ENCODE results near the gene UNC13B. TPM values are rescaled to one million over a fixed set of nuclear protein-coding genes. Genes with fewer than 3 reads are reported as not detected.
"Not testable (repeated sequence)": the region's sequence is repeated elsewhere in the genome, so short reads cannot be mapped to it uniquely, and the experiment has no call there.

UNC13B gene
- total RNA-seq, 1 donor from 2014 or later = 26.5 TPM

- Histone ChIP-seq H3K4me3 (no peak overlapping the region), H3K27ac (no peak overlapping the region), H3K9me3 (peaks cover 0 to 2% of the 10 kb centered on the region in 2 donors), H3K27me3 (no peaks in the 10 kb centered on the region), H3K4me1 (no peaks in the 10 kb centered on the region), H3K36me3 (no peaks in the 10 kb centered on the region)
- no peak for TF ChIP-seq CTCF (IDR thresholded peaks at IDR 0.05)
- DNase-seq (ENCODE audit: low spot score in 2 of 2) = no peak
- intact Hi-C loops (cut with DNase I) = no loop called here
Measured at GRCh38 chr9:35136866-35137265, 24.9 kb upstream of the UNC13B start.

DNA sequence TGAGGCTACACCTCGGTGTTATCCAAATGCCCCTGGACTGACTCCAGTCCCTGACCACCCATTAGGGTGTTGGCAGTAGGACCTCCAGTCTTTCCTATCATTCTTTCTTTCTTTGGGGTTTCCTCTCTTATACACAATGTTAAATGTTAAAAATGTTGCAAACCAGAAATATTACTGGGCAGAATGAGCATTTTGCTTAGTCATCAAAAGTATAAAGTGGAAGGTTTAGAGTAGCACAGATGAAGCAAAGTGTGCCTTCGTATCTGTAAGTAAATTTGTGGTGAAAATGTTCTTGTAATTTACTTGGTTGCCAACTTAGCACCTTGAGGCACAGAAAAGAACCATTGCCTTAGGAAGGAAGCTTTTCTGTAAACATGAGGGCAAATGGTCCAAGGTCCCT lies 21.7 kb upstream of the UNC13B start:
- Histone ChIP-seq H3K4me3 (no peak overlapping the region), H3K36me3 (no peaks in the 10 kb centered on the region), H3K9me3 (peaks cover 0 to 11% of the 10 kb centered on the region in 2 donors), H3K4me1 (no peaks in the 10 kb centered on the region), H3K27ac (no peak overlapping the region), H3K27me3 (no peaks in the 10 kb centered on the region)
- DNase-seq (ENCODE audit: low spot score in 2 of 2) = no peak
- no peak for TF ChIP-seq CTCF (IDR thresholded peaks at IDR 0.05)
- intact Hi-C loops (cut with DNase I) = no loop called here

GRCh38 chr9:35142037-35142436 lies 19.8 kb upstream of the UNC13B start:
- TF ChIP-seq CTCF (IDR thresholded peaks at IDR 0.05) = no peak
- intact Hi-C loops (cut with DNase I) = no loop called here

GRCh38 chr9:35147941-35148563 lies 13.8 kb upstream of the UNC13B start:
- H3K27me3 ChIP-seq; H3K36me3 ChIP-seq; H3K4me1 ChIP-seq; DNase-seq (ENCODE audit: low spot score in 2 of 2); H3K27ac ChIP-seq; H3K4me3 ChIP-seq; intact Hi-C loops (cut with DNase I): not testable (repeated sequence)
- H3K9me3 ChIP-seq = peaks cover 14 to 40% of the 10 kb centered on the region in 2 donors

More at GRCh38 chr9:35142037-35142436, 19.8 kb upstream of the UNC13B start:
- Histone ChIP-seq H3K27me3 (no peaks in the 10 kb centered on the region), H3K36me3 (no peaks in the 10 kb centered on the region), H3K9me3 (peaks cover 0 to 24% of the 10 kb centered on the region in 2 donors), H3K4me3 (no peak overlapping the region), H3K27ac (no peak overlapping the region), H3K4me1 (no peaks in the 10 kb centered on the region)
- no peak for DNase-seq (ENCODE audit: low spot score in 2 of 2)

GRCh38 chr9:35152926-35153325 lies 8.9 kb upstream of the UNC13B start:
- H3K27ac ChIP-seq = no peak overlapping the region
- H3K36me3 ChIP-seq = no peaks in the 10 kb centered on the region
- intact Hi-C loops (cut with DNase I) = loop anchor here (10.0 kb wide), 1 partner anchor 232 kb away; no protein-coding TSS in a partner anchor
- H3K4me1 ChIP-seq = no peaks in the 10 kb centered on the region
- TF ChIP-seq CTCF (IDR thresholded peaks at IDR 0.05) = no peak
- no peaks in the 10 kb centered on the region for H3K27me3 ChIP-seq
- no peak for DNase-seq (ENCODE audit: low spot score in 2 of 2)
- peaks cover 10 to 19% of the 10 kb centered on the region in 2 donors for H3K9me3 ChIP-seq
- H3K4me3 ChIP-seq = no peak overlapping the region

DNA sequence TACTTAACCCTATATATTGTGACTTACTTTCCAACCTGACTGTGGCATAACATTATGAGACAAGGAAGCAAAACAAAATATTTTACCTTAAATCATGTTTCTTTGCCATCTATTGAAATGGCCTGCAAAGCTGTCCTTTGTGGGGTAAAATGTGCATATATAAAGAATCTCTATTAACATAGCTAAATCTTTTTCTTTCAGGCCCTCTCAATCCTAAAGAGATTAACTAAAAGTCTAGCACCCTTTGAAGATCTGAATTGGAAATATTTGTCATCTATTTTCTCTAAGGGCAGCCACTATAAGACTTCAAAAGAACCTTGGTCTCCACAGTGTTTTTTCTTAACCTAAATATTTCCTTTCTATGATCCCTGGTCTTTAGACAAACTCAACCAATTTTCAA lies 5.0 kb upstream of the UNC13B start:
- DNase-seq (ENCODE audit: low spot score in 2 of 2) = no peak
- Histone ChIP-seq H3K27ac (no peak overlapping the region), H3K36me3 (no peaks in the 10 kb centered on the region), H3K27me3 (no peaks in the 10 kb centered on the region), H3K4me3 (no peak overlapping the region), H3K9me3 (no peaks in the 10 kb centered on the region), H3K4me1 (no peaks in the 10 kb centered on the region)
- intact Hi-C loops (cut with DNase I) = loop anchor here (10.0 kb wide), 1 partner anchor 228 kb away; no protein-coding TSS in a partner anchor
- no peak for TF ChIP-seq CTCF (IDR thresholded peaks at IDR 0.05)

DNA sequence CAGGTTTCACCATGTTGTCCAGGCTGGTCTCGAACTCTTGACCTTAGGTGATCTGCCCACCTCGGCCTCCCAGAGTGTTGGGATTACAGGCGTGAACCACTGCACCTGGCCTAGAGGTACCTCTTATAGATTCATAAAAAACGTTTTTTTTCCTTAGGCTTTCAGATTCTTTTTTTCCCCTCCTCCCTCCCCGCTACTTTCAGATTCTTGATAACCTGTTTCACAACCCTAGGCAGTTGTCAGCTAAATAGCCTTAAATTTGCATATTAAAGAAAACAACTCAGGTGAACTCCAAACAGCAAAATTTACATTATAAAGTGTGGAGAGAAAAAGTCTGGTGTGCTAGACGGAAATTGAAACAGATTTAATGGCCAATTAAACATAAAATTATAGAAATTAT lies 4.0 kb upstream of the UNC13B start:
- not testable (repeated sequence) for H3K27me3 ChIP-seq; H3K9me3 ChIP-seq; H3K27ac ChIP-seq; H3K4me3 ChIP-seq; DNase-seq (ENCODE audit: low spot score in 2 of 2); H3K4me1 ChIP-seq; H3K36me3 ChIP-seq
- intact Hi-C loops (cut with DNase I) = loop anchor here (10.0 kb wide), 1 partner anchor 227 kb away; no protein-coding TSS in a partner anchor
